ENCODE measurements around the gene MBD4.

The MBD4 gene

GRCh38 chr3:129435367-129435766, 4.4 kb downstream of the MBD4 start:
- DNase-seq (ENCODE audit: low read depth), result no peak
- no peak overlapping the region for H3K4me3 ChIP-seq (ENCODE audit: low read depth, low read length)

GRCh38 chr3:129434140-129434539, 5.6 kb downstream of the MBD4 start:
- no peak overlapping the region for H3K4me3 ChIP-seq (ENCODE audit: low read depth, low read length)
- no peak for DNase-seq (ENCODE audit: low read depth)

GRCh38 chr3:129433565-129433964, 6.2 kb downstream of the MBD4 start:
- H3K4me3 ChIP-seq (ENCODE audit: low read depth, low read length), result no peak overlapping the region
- no peak for DNase-seq (ENCODE audit: low read depth)

- DNase-seq (ENCODE audit: low read depth), result no peak
Observed at GRCh38 chr3:129432671-129433070, 7.1 kb downstream of the MBD4 start.

GRCh38 chr3:129432036-129432435, 7.7 kb downstream of the MBD4 start:
- no peak overlapping the region for H3K4me3 ChIP-seq (ENCODE audit: low read depth, low read length)
- no peak for DNase-seq (ENCODE audit: low read depth)

More at GRCh38 chr3:129432671-129433070, 7.1 kb downstream of the MBD4 start:
- H3K4me3 ChIP-seq (ENCODE audit: low read depth, low read length), result no peak overlapping the region

- DNase-seq (ENCODE audit: low read depth), result no peak
- H3K4me3 ChIP-seq (ENCODE audit: low read depth, low read length), result no peak overlapping the region
Observed at GRCh38 chr3:129429602-129430001, 10.1 kb downstream of the MBD4 start.

- no peak overlapping the region for H3K4me3 ChIP-seq (ENCODE audit: low read depth, low read length)
- DNase-seq (ENCODE audit: low read depth), result no peak
Observed at GRCh38 chr3:129429080-129429451, 10.7 kb downstream of the MBD4 start.

GRCh38 chr3:129428376-129429079, 11.2 kb downstream of the MBD4 start, which contains the start of gene EFCAB12:
Gene EFCAB12, minus strand, starts transcription at chr3:129428636. Its CDS starts 148 bp downstream, at chr3:129428488.
- peak within 1 kb of the TSS; percentile 59 for H3K4me3 ChIP-seq (ENCODE audit: low read depth, low read length)
- DNase-seq (ENCODE audit: low read depth), result peak; percentile 71

- H3K4me3 ChIP-seq (ENCODE audit: low read depth, low read length), result peak overlapping the region; percentile 59
- no peak for DNase-seq (ENCODE audit: low read depth)
Observed at GRCh38 chr3:129428007-129428375, 11.8 kb downstream of the MBD4 start.

GRCh38 chr3:129425619-129426018, 14.1 kb downstream of the MBD4 start:
- no peak for DNase-seq (ENCODE audit: low read depth)
- no peak overlapping the region for H3K4me3 ChIP-seq (ENCODE audit: low read depth, low read length)

- H3K4me3 ChIP-seq (ENCODE audit: low read depth, low read length), result no peak overlapping the region
- DNase-seq (ENCODE audit: low read depth), result no peak
Observed at GRCh38 chr3:129425213-129425612, 14.5 kb downstream of the MBD4 start.

- no peak for DNase-seq (ENCODE audit: low read depth)
- H3K4me3 ChIP-seq (ENCODE audit: low read depth, low read length), result no peak overlapping the region
Observed at GRCh38 chr3:129424185-129424841, 15.4 kb downstream of the MBD4 start.

GRCh38 chr3:129422897-129423296, 16.9 kb downstream of the MBD4 start:
- DNase-seq (ENCODE audit: low read depth), result no peak
- no peak overlapping the region for H3K4me3 ChIP-seq (ENCODE audit: low read depth, low read length)

- no peak for DNase-seq (ENCODE audit: low read depth)
- no peak overlapping the region for H3K4me3 ChIP-seq (ENCODE audit: low read depth, low read length)
Observed at GRCh38 chr3:129421988-129422745, 17.6 kb downstream of the MBD4 start.

GRCh38 chr3:129421236-129421883, 18.4 kb downstream of the MBD4 start:
- H3K4me3 ChIP-seq (ENCODE audit: low read depth, low read length), result no peak overlapping the region
- DNase-seq (ENCODE audit: low read depth), result no peak

- no peak overlapping the region for H3K4me3 ChIP-seq (ENCODE audit: low read depth, low read length)
Observed at GRCh38 chr3:129419476-129419875, 20.3 kb downstream of the MBD4 start.

GRCh38 chr3:129418041-129418973, 21.4 kb downstream of the MBD4 start:
- H3K4me3 ChIP-seq (ENCODE audit: low read depth, low read length), result no peak overlapping the region
- DNase-seq (ENCODE audit: low read depth), result no peak

More at GRCh38 chr3:129419476-129419875, 20.3 kb downstream of the MBD4 start:
- no peak for DNase-seq (ENCODE audit: low read depth)

- no peak for DNase-seq (ENCODE audit: low read depth)
- H3K4me3 ChIP-seq (ENCODE audit: low read depth, low read length), result no peak overlapping the region
Observed at GRCh38 chr3:129417326-129417725, 22.4 kb downstream of the MBD4 start.

GRCh38 chr3:129416415-129416814, 23.3 kb downstream of the MBD4 start:
- H3K4me3 ChIP-seq (ENCODE audit: low read depth, low read length), result no peak overlapping the region
- no peak for DNase-seq (ENCODE audit: low read depth)
